Stimulated activated CD4-positive, alpha-beta T cell treated with anti-CD3 and anti-CD28 coated beads, Interleukin-1b, Interleukin-23, amount 100 ng/mL, for 1 hour (primary cell): ENCODE measurements around the gene ARHGAP18.

Experiments used
- DNase-seq, 2 donors: peaks; one replicate each; pipeline ENCODE4 v3.0.0-alpha.2; 2020; ENCODE audit warnings: low read depth in 2 of 2

The ARHGAP18 gene

GRCh38 chr6:129615496-129615895 is 94.5 kb downstream of the ARHGAP18 start:
- DNase-seq = no peak

- DNase-seq = no peak
These were observed 95.0 kb downstream of the ARHGAP18 start for GRCh38 chr6:129615020-129615419.

- no peak for DNase-seq
These were observed 95.5 kb downstream of the ARHGAP18 start for GRCh38 chr6:129614464-129614863.

- DNase-seq = no peak
These were observed 97.5 kb downstream of the ARHGAP18 start for GRCh38 chr6:129612440-129612839.

- no peak for DNase-seq
These were observed 100.3 kb downstream of the ARHGAP18 start for GRCh38 chr6:129609635-129610034.

GRCh38 chr6:129608886-129609537 is 101.0 kb downstream of the ARHGAP18 start:
- DNase-seq = no peak

GRCh38 chr6:129607581-129608186 is 102.3 kb downstream of the ARHGAP18 start:
- DNase-seq = no peak

- DNase-seq = no peak
These were observed 103.3 kb downstream of the ARHGAP18 start for GRCh38 chr6:129606664-129607063.

- no peak for DNase-seq
These were observed 104.0 kb downstream of the ARHGAP18 start for GRCh38 chr6:129605967-129606366.

GRCh38 chr6:129605095-129605494 is 104.9 kb downstream of the ARHGAP18 start:
- DNase-seq = no peak

- no peak for DNase-seq
These were observed 105.7 kb downstream of the ARHGAP18 start for GRCh38 chr6:129604321-129604720.

GRCh38 chr6:129603741-129604140 is 106.2 kb downstream of the ARHGAP18 start:
- no peak for DNase-seq

GRCh38 chr6:129601323-129601722 is 108.7 kb downstream of the ARHGAP18 start:
- no peak for DNase-seq

GRCh38 chr6:129599467-129599866 is 110.5 kb downstream of the ARHGAP18 start:
- no peak for DNase-seq

GRCh38 chr6:129598244-129599187 is 111.5 kb downstream of the ARHGAP18 start:
- DNase-seq = no peak

- DNase-seq = no peak
These were observed 112.8 kb downstream of the ARHGAP18 start for GRCh38 chr6:129597023-129597713.

GRCh38 chr6:129596522-129596921 is 113.5 kb downstream of the ARHGAP18 start:
- DNase-seq = no peak

GRCh38 chr6:129593233-129593564 is 116.8 kb downstream of the ARHGAP18 start:
- no peak for DNase-seq

GRCh38 chr6:129592516-129593232 is 117.3 kb downstream of the ARHGAP18 start:
- no peak for DNase-seq

- DNase-seq = no peak
These were observed 119.5 kb downstream of the ARHGAP18 start for GRCh38 chr6:129590408-129591022.

- no peak for DNase-seq
These were observed 123.2 kb downstream of the ARHGAP18 start for GRCh38 chr6:129586815-129587214.
